ENCODE data around the gene OR2D2. TPM values are rescaled to one million over a fixed set of nuclear protein-coding genes. Genes with fewer than 3 reads are reported as not detected.
"Not testable (repeated sequence)": the region's sequence is repeated elsewhere in the genome, so short reads cannot be mapped to it uniquely, and the experiment has no call there.

OR2D2 gene
- polyA plus RNA-seq, 3 donors from 2014 or later, result not detected

- DNase-seq, result no peak
- no peak overlapping the region for H3K27ac Mint-ChIP-seq
- no peaks in the 10 kb centered on the region for H3K27me3 Mint-ChIP-seq (ENCODE audit: low read depth in 3 of 3)
- H3K4me1 Mint-ChIP-seq, result no peaks in the 10 kb centered on the region
- peaks cover 0 to 2% (median 0%) of the 10 kb centered on the region in 6 donors for H3K9me3 Mint-ChIP-seq
- no peaks in the 10 kb centered on the region for H3K36me3 Mint-ChIP-seq
- H3K4me3 Mint-ChIP-seq, result no peak overlapping the region
These were observed 19.1 kb upstream of the OR2D2 start for GRCh38 chr11:6911378-6911777.

GRCh38 chr11:6904804-6905203 lies 12.5 kb upstream of the OR2D2 start:
- not testable (repeated sequence) for H3K27ac Mint-ChIP-seq; DNase-seq; H3K4me1 Mint-ChIP-seq; H3K36me3 Mint-ChIP-seq; H3K9me3 Mint-ChIP-seq; H3K27me3 Mint-ChIP-seq (ENCODE audit: low read depth in 3 of 3); H3K4me3 Mint-ChIP-seq

DNA sequence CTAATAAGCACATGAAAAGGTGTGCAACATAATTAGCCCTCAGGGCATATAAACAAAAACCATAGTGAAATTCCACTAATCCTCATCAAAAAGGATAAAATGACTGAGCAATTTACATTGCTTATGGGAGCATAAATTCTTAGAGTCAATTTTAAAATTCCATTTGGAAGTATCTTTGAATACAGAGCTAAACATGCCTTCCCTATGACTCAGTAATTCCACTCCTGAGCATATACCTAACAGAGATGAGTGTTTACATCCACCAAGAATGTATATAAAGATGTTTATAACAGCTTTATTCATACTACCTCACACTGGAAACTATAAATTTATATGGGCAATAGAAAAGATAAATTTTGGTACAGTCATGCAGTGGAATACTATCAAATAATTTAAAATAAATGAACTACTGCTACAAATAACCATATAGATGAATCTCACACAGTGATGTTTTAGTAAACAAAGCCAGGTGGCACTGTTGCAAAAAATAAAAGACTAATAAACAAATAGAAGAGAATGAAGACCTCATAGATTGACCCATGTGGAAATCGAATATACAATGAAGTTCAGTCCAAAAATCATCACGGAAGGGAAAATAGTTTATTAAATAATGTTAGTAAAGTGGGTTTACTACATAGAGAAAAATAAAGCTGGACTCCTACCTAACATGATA lies 8.2 kb upstream of the OR2D2 start:
- H3K9me3 Mint-ChIP-seq, result no peaks in the 10 kb centered on the region
- H3K36me3 Mint-ChIP-seq, result no peaks in the 10 kb centered on the region
- no peaks in the 10 kb centered on the region for H3K4me1 Mint-ChIP-seq
- H3K4me3 Mint-ChIP-seq, result no peak overlapping the region
- no peak for DNase-seq
- H3K27me3 Mint-ChIP-seq (ENCODE audit: low read depth in 3 of 3), result peaks cover 0 to 5% (median 4%) of the 10 kb centered on the region in 3 donors
- H3K27ac Mint-ChIP-seq, result no peak overlapping the region

DNA sequence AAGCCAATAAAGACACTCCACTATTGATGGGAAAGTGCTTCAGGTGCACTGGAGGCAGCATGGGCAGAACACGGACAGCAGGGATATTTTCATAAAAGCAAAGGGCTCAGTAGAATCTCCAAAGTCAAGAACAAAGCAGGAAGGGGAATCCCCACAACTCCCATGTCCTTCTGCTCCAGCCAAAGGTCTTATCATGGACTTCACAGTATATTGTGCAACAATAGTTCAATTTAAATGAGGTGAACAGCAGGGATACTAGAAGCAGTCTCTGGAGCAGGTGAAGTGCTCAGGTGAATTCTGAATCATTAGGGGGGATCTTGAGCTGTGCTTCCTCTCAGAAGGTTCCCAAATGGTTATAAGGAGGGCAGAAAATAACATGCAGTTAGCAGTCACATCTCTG lies 6.6 kb upstream of the OR2D2 start:
- no peaks in the 10 kb centered on the region for H3K36me3 Mint-ChIP-seq
- H3K27me3 Mint-ChIP-seq (ENCODE audit: low read depth in 3 of 3), result peaks cover 0 to 4% (median 4%) of the 10 kb centered on the region in 3 donors
- H3K4me3 Mint-ChIP-seq, result no peak overlapping the region
- peaks cover 0 to 4% of the 10 kb centered on the region in 2 donors for H3K4me1 Mint-ChIP-seq
- no peak for DNase-seq
- no peak overlapping the region for H3K27ac Mint-ChIP-seq
- H3K9me3 Mint-ChIP-seq, result no peaks in the 10 kb centered on the region

GRCh38 chr11:6895010-6895409 lies 2.7 kb upstream of the OR2D2 start:
- H3K27me3 Mint-ChIP-seq (ENCODE audit: low read depth in 3 of 3), result peaks cover 0 to 3% (median 0%) of the 10 kb centered on the region in 3 donors
- H3K4me1 Mint-ChIP-seq, result peaks cover 0 to 4% of the 10 kb centered on the region in 2 donors
- H3K36me3 Mint-ChIP-seq, result no peaks in the 10 kb centered on the region
- DNase-seq, result no peak
- H3K27ac Mint-ChIP-seq, result no peak overlapping the region
- H3K9me3 Mint-ChIP-seq, result peaks cover 0 to 6% (median 0%) of the 10 kb centered on the region in 6 donors
- no peak overlapping the region for H3K4me3 Mint-ChIP-seq

DNA sequence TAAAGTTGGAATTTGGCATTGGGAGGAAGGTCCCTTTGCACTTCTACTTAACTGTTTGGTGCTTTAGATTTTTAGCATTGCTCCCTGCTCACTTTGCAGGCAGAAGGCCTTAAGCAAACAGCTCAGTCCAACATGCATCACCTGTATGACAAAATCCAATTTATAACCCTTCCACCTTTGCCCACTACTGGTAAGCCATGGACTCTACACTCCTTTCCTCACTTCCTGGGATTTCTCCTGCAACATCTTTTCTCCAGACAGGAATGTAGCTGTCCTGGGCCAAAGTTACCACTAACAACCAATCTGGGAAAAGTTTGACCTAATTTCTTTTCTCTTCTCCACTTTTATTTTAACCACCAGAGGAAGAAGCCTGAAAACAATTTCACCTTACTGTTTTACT lies 1.8 kb upstream of the OR2D2 start:
- no peaks in the 10 kb centered on the region for H3K36me3 Mint-ChIP-seq
- no peak overlapping the region for H3K27ac Mint-ChIP-seq
- H3K4me3 Mint-ChIP-seq, result no peak overlapping the region
- DNase-seq, result no peak
- peaks cover 0 to 4% of the 10 kb centered on the region in 2 donors for H3K4me1 Mint-ChIP-seq
- H3K27me3 Mint-ChIP-seq (ENCODE audit: low read depth in 3 of 3), result peaks cover 0 to 2% (median 0%) of the 10 kb centered on the region in 3 donors
- peaks cover 0 to 6% (median 0%) of the 10 kb centered on the region in 6 donors for H3K9me3 Mint-ChIP-seq

GRCh38 chr11:6889835-6890234 lies 2.5 kb downstream of the OR2D2 start:
- Mint-ChIP-seq H3K36me3 (no peaks in the 10 kb centered on the region), H3K9me3 (peaks cover 0 to 15% (median under 1%) of the 10 kb centered on the region in 6 donors), H3K4me3 (no peak overlapping the region), H3K27ac (no peak overlapping the region), H3K27me3 (ENCODE audit: low read depth in 3 of 3) (peaks cover 0 to 6% (median 0%) of the 10 kb centered on the region in 3 donors), H3K4me1 (peaks cover 0 to under 1% of the 10 kb centered on the region in 2 donors)
- no peak for DNase-seq

DNA sequence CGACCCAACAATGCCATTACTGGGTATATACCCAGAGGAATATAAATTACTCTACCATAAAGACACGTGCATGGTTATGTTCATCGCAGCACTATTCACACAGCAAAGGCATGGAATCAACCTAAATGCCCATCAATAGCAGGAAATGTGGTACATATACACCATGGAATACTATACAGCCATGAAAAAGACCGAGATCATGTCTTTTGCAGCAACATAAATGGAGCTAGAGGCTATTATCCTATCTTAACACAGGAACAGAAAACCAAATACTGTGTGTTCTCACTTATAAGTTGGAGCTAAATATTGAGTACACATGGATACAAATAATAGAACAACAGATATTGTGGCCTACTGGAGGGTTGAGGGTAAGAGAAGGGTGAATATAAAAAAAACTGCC lies 3.5 kb downstream of the OR2D2 start:
- Mint-ChIP-seq H3K4me1 (no peaks in the 10 kb centered on the region), H3K36me3 (no peaks in the 10 kb centered on the region), H3K4me3 (no peak overlapping the region), H3K9me3 (peaks cover 0 to 15% (median under 1%) of the 10 kb centered on the region in 6 donors), H3K27me3 (ENCODE audit: low read depth in 3 of 3) (peaks cover 0 to 9% (median 2%) of the 10 kb centered on the region in 3 donors), H3K27ac (no peak overlapping the region)
- DNase-seq, result no peak

GRCh38 chr11:6887711-6888110 lies 4.6 kb downstream of the OR2D2 start:
- not testable (repeated sequence) for H3K4me1 Mint-ChIP-seq, H3K36me3 Mint-ChIP-seq, H3K4me3 Mint-ChIP-seq

GRCh38 chr11:6882751-6883150 lies 9.5 kb downstream of the OR2D2 start:
- Mint-ChIP-seq H3K27ac (no peak overlapping the region), H3K4me3 (no peak overlapping the region), H3K9me3 (peaks cover 0 to 9% (median under 1%) of the 10 kb centered on the region in 6 donors), H3K36me3 (no peaks in the 10 kb centered on the region), H3K4me1 (no peaks in the 10 kb centered on the region), H3K27me3 (ENCODE audit: low read depth in 3 of 3) (peaks cover under 1 to 11% (median 2%) of the 10 kb centered on the region in 3 donors)
- no peak for DNase-seq

More at GRCh38 chr11:6887711-6888110, 4.6 kb downstream of the OR2D2 start:
- not testable (repeated sequence) for H3K27me3 Mint-ChIP-seq (ENCODE audit: low read depth in 3 of 3); DNase-seq; H3K27ac Mint-ChIP-seq
- H3K9me3 Mint-ChIP-seq, result peaks cover 0 to 15% (median under 1%) of the 10 kb centered on the region in 6 donors

GRCh38 chr11:6876914-6877313 lies 15.4 kb downstream of the OR2D2 start:
- DNase-seq, result no peak
- no peak overlapping the region for H3K27ac Mint-ChIP-seq
- H3K9me3 Mint-ChIP-seq, result peaks cover 0 to 6% (median 0%) of the 10 kb centered on the region in 6 donors
- H3K4me3 Mint-ChIP-seq, result no peak overlapping the region
- no peaks in the 10 kb centered on the region for H3K4me1 Mint-ChIP-seq
- H3K36me3 Mint-ChIP-seq, result no peaks in the 10 kb centered on the region
- H3K27me3 Mint-ChIP-seq (ENCODE audit: low read depth in 3 of 3), result peaks cover 2 to 6% (median 3%) of the 10 kb centered on the region in 3 donors

DNA sequence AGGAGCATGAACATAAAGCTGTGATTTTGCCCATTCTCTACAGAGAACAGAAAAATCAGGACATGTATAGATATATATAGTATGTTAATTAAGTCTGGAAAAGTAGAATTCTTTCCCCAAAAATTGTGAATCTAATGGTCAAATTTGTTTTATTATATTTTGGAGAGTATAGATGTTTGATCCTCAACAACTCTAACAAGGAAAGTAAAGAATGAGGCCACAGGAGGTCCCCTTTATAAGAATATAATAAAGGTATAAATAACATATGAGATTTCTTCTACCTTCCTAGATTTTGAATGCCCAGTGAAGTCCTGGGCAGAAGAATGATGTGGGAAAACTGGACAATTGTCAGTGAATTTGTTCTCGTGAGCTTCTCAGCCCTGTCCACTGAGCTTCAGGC lies 16.0 kb downstream of the OR2D2 start, which contains the start of gene OR10A4:
TSS of gene OR10A4 (plus strand) at position 301 of the 400 bp plus-strand sequence. CDS start at position 324, 23 bp downstream.
- Mint-ChIP-seq H3K27me3 (ENCODE audit: low read depth in 3 of 3) (peaks cover 4 to 6% (median 5%) of the 10 kb centered on the region in 3 donors), H3K9me3 (peaks cover 0 to 6% (median 0%) of the 10 kb centered on the region in 6 donors), H3K36me3 (no peaks in the 10 kb centered on the region), H3K4me1 (no peaks in the 10 kb centered on the region), H3K27ac (no peak within 1 kb of the TSS), H3K4me3 (no peak within 1 kb of the TSS)
- no peak for DNase-seq

- H3K36me3 Mint-ChIP-seq, result no peaks in the 10 kb centered on the region
- H3K4me3 Mint-ChIP-seq, result no peak overlapping the region
- DNase-seq, result no peak
- no peaks in the 10 kb centered on the region for H3K4me1 Mint-ChIP-seq
- H3K27ac Mint-ChIP-seq, result no peak overlapping the region
- H3K9me3 Mint-ChIP-seq, result peaks cover 0 to 8% (median 0%) of the 10 kb centered on the region in 6 donors
- peaks cover 5 to 6% (median 5%) of the 10 kb centered on the region in 3 donors for H3K27me3 Mint-ChIP-seq (ENCODE audit: low read depth in 3 of 3)
These were observed 16.5 kb downstream of the OR2D2 start for GRCh38 chr11:6875761-6876160.

GRCh38 chr11:6871278-6871677 lies 21.0 kb downstream of the OR2D2 start:
- no peaks in the 10 kb centered on the region for H3K36me3 Mint-ChIP-seq
- H3K27ac Mint-ChIP-seq, result no peak overlapping the region
- H3K27me3 Mint-ChIP-seq (ENCODE audit: low read depth in 3 of 3), result peaks cover 4 to 14% (median 4%) of the 10 kb centered on the region in 3 donors
- peaks cover 0 to 6% (median 0%) of the 10 kb centered on the region in 6 donors for H3K9me3 Mint-ChIP-seq
- DNase-seq, result no peak
- no peaks in the 10 kb centered on the region for H3K4me1 Mint-ChIP-seq
- no peak overlapping the region for H3K4me3 Mint-ChIP-seq

Measured in immature natural killer cell (primary cell).